ENCODE results near the gene EXOC8.

The EXOC8 gene

GRCh38 chr1:231337472-231338269 lies at the start of gene EXOC8:
Gene EXOC8, minus strand, starts transcription at chr1:231337852. Its CDS starts 107 bp downstream, at chr1:231337745.
- peak; percentile 91 to 93 for DNase-seq

GRCh38 chr1:231386466-231386865 lies 48.8 kb upstream of the EXOC8 start:
- no peak for DNase-seq

DNA sequence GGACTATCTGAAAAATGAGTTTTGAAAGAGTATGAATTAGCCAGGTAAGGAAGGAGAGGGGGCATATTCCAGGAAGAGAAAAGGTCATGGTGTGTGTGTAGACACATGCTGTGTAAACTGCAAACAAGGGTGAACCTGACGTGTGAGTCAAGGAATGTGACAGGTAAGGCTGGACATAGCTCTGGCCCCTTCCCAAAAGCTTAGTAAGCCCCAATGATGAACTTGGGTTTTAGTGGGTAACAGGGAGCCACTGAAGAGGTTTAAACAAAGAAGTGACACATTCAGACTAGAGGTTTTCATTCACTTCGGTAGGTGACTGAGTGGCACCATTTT lies 47.7 kb upstream of the EXOC8 start:
- no peak for DNase-seq

- no peak for DNase-seq
These were observed 47.2 kb upstream of the EXOC8 start for GRCh38 chr1:231384696-231385415.

- DNase-seq, result peak in 1 of 2 experiments; percentile 8
These were observed 45.7 kb upstream of the EXOC8 start for GRCh38 chr1:231383159-231383860.

DNA sequence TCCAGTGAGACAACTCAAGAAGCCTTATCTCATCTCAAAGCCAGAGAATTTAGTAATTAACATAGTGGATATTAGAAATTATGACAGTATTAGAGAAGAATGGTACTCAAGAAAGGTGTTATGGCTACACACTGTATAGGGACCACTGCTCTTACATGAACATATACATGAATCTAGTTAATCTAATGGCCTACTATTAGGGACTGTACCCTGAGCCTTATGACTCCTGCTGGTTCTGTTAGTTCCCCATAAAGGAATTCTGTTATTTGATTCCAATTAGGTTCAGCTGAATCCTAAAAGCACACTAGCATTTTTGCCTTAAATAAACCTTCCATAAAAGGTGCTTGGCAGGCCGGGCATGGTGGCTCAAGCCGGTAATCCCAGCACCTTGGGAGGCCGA lies 44.8 kb upstream of the EXOC8 start:
- DNase-seq, result no peak

- DNase-seq, result no peak
These were observed 44.1 kb upstream of the EXOC8 start for GRCh38 chr1:231381729-231382128.

DNA sequence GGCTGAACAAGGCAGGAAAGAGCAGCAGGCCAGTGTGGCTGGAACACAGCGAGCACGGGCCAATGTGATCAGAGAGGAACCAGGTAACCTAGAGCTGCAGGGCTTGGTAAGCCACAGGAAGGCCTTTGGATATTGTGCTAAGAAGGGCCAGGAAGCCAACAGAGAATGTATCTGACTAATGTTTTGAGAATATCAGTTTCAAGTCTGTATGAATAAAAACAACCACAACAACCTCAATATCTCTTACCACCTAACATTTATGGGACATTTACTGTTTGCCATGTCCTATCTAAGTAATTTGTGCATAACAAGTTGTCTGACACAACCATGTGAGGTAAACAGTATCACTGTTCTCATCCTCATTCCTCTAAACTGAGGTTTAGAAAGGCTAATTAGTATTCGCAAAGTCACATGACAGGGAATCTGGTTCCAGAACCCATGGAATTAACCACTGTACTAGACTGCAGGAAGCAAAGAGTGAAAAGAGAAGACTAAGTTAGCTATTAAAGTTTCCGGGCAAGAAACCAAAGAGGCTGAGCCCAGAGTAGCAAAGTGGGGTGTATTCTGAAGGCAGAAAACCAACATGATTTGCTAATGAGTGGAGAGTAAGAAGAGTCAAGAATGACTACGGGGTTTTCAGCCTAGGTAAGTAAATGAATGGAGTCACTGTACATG lies 39.4 kb upstream of the EXOC8 start:
- no peak for DNase-seq

- DNase-seq, result no peak
These were observed 38.4 kb upstream of the EXOC8 start for GRCh38 chr1:231376101-231376500.

DNA sequence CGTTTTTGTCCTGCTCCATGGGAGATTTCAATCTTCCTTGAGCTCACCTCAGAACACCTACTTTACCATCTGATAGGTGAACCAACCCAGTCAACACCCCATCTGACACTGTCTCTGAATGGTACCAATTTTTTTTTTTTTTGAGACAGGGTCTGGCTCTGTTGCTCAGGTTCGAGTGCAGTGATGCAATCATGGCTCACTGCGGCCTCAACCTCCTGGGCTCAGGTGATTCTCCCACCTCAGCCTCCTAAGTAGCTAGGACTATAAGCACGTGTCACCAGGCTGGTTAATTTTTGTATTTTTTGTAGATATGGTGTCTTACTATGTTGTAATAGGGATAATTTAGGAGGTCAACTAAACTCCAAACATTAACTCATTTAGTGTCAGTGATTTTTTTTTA lies 36.7 kb upstream of the EXOC8 start:
- no peak for DNase-seq

DNA sequence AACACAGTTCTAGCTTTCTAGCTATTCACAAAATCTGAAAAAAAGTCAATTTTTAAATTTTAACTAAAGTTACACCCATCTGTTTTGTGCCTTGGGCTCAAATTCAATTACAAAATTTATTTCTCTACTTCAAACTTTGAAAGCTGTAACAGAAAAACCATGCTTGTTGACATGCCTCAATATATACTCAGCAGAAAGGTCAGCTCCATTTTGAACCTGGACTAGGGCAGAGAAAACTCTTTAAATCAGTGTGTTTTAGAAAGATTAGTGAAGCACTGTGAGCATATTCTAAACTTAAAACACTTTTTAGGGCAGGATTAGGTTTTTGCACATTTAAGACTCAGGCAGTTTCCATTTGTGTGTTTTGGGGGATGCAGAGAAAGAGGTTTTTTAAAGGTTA lies 34.8 kb upstream of the EXOC8 start:
- no peak for DNase-seq

GRCh38 chr1:231369282-231369681 lies 31.6 kb upstream of the EXOC8 start:
- no peak for DNase-seq

DNA sequence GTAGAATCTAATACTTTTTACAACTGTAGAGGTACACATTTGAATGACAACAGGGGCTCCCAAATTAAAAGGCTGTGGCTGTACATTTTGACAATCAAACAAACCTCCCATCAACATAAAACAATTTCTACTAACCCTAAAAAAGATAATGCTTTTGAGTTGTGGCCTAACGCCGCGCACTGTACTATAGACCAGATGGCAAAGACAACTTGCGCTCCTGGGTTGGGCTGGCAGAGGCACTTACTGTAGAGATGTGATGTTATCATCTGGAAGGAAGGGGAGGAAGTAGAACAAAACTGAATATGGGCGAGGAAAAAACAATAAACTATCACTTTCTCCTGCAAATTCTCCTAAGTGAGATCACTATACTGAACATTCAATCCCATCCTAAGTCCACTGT lies 26.5 kb upstream of the EXOC8 start:
- DNase-seq, result no peak

GRCh38 chr1:231363624-231364023 lies 26.0 kb upstream of the EXOC8 start:
- DNase-seq, result no peak

- DNase-seq, result no peak
These were observed 24.7 kb upstream of the EXOC8 start for GRCh38 chr1:231362325-231362724.

GRCh38 chr1:231359113-231359512 lies 21.5 kb upstream of the EXOC8 start:
- DNase-seq, result peak; percentile 92 to 93

DNA sequence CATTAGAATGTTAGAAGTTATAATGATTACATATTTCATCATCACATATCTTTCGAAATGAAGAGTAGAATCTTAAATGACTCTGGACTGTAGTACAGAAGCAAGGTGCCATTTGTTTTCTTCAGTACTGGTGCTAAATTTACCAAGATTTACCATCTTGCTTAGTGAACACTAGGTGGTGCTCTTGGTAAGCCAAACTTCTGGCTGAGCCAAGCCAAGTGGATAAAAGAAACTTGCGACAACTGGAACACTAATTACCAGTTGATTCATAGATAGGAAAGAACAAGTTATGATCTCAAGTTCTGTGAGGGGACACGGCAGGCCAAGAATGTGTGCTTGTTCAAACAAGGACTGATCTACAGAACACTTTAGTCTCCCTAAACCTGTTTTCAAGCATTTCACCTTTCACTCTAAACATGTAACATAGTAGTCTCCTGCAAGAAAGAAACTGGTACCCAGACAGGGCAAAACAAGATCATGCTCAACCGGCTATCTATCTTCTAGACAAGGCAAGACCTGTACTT lies 20.2 kb upstream of the EXOC8 start:
- peak; percentile 77 to 78 for DNase-seq

DNA sequence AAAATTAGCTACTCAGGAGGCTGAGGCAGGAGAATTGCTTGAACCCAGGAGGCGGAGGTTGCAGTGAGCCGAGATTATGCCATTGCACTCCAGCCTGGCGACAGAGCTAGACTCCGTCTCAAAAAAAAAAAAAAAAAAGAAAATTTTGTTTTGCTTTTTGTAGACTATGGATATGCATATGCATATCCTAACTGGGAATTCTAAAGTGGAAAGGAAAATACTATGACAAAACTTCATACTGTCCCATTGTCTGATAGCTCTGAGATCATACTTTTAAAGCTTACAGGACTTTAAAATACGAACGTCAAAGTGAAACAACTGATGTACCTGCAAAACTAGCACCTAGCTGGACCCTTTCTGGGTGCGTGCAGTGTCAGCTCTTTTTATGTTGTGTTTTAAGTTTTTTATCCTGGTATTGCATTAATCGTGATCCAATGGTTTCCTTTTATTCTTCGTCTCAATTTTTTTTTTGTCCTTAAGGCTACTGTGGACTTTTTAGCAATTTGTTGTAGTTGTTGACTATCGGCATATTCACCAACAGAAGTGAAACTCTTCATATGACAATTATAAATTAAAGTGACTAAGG lies 19.6 kb upstream of the EXOC8 start:
- no peak for DNase-seq

DNA sequence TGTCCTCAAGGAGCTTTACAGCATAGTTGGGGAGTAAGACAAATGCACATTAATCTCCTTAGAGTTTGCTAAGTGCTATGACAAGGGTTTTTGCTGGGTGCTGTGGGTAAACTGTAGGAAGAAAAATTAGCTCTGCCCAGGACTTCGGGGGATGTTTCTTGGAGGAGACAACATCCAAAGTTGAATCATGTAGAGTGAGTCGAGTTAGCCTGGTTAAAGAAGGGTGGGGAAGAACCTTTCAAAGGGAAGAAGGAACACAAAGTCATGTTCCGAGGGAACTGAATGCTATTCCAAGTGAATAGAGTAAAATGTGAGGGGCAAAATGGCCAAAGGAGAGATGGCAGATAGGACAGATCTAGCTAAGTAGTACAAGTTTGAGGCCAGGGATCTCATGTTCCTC lies 17.5 kb upstream of the EXOC8 start:
- DNase-seq, result no peak

DNA sequence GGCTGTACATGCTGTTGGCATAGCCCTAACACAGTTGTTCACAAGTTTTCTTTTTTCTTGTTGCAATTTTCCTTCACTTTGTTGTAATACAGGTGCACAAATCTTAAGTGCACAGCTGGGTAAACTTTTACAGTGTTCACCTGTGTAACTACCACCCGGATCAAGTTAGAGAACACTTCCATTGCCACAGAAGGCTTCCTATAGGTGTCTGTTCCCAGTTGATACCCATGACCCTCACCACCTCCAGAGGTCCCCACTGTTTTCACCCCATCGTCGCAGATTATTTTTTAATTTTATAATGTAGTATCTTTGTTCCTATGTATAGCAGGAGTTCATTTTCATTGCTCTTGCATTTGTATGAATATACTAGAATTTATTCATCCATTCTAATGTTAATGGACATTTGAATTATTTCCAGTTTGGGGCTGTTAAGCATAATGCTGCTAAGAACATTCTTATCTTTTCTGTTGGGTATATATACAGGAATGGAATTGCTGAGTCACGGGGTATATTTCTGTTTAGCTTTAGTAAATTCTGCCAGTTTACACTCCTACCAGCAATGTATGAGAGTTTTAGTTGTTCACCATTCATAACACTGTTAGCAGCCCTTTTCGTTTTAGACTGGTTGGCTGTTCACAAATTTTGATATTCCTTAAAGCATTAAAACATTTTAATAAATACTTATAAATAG lies 16.8 kb upstream of the EXOC8 start:
- no peak for DNase-seq

DNA sequence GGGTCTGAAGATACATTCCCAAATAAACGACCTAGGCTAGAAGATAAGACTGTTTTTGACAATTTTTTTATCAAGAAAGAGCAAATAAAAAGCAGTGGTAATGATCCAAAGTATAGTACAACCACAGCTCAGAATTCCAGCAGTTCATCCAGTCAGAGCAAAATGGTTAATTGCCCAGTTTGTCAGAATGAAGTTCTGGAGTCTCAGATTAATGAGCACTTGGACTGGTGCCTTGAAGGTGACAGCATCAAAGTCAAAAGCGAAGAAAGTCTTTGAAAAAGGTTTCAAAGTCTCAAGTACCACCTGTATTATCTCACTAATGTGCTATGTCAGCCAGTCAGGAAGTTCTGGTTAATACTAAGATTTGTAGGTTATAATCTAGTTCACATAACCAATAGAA lies 15.4 kb upstream of the EXOC8 start:
- no peak for DNase-seq

- no peak for DNase-seq
These were observed 14.2 kb upstream of the EXOC8 start for GRCh38 chr1:231351816-231352215.

All from AML-193 (cell line).